Endometrial microvascular endothelial cells (primary cell): ENCODE data around the gene DLEU7. TPM values are rescaled to one million over a fixed set of nuclear protein-coding genes. Genes with fewer than 3 reads are reported as not detected.

Experiments
- in situ Hi-C: cut with HindIII; loops from 2 replicates; pipeline ENCODE4 v1.10.0; 2017; ENCODE audit warnings: low sequenced_read_pairs, low pct_unique_long_range_greater_than_20kb; ENCODE audit errors: inconsistent ontology term
- total RNA-seq: library from RNA; depleted of rRNA; stranded (reverse); fragments of >200 nt; gene quantifications from one replicate; pipeline ENCODE4 v1.2.3, GENCODE V29; 2015; ENCODE audit errors: inconsistent ontology term

DLEU7 gene
- total RNA-seq = not detected

- in situ Hi-C loops = no loop called here
These were observed at the start of gene DLEU7 for GRCh38 chr13:50843257-50844083. Gene DLEU7 (minus strand): TSS chr13:50843692. CDS start chr13:50843646, 46 bp downstream.

GRCh38 chr13:50892210-50892944 is 48.9 kb upstream of the DLEU7 start:
- in situ Hi-C loops = no loop called here

GRCh38 chr13:50891206-50891605 is 47.7 kb upstream of the DLEU7 start:
- in situ Hi-C loops = no loop called here

GRCh38 chr13:50889317-50889716 is 45.8 kb upstream of the DLEU7 start:
- in situ Hi-C loops = no loop called here

GRCh38 chr13:50888362-50888761 is 44.9 kb upstream of the DLEU7 start:
- in situ Hi-C loops = no loop called here

- in situ Hi-C loops = no loop called here
These were observed 43.7 kb upstream of the DLEU7 start for GRCh38 chr13:50887151-50887550.

- in situ Hi-C loops = no loop called here
These were observed 40.8 kb upstream of the DLEU7 start for GRCh38 chr13:50884265-50884664.

GRCh38 chr13:50883728-50884127 is 40.2 kb upstream of the DLEU7 start:
- in situ Hi-C loops = no loop called here

- in situ Hi-C loops = no loop called here
These were observed 39.4 kb upstream of the DLEU7 start for GRCh38 chr13:50882816-50883435.

GRCh38 chr13:50873991-50874390 is 30.5 kb upstream of the DLEU7 start:
- in situ Hi-C loops = no loop called here

- in situ Hi-C loops = no loop called here
These were observed 30.0 kb upstream of the DLEU7 start for GRCh38 chr13:50873467-50873866.

- in situ Hi-C loops = no loop called here
These were observed 27.9 kb upstream of the DLEU7 start for GRCh38 chr13:50871405-50871804.

GRCh38 chr13:50867637-50867945 is 24.1 kb upstream of the DLEU7 start:
- in situ Hi-C loops = no loop called here

- in situ Hi-C loops = no loop called here
These were observed 23.5 kb upstream of the DLEU7 start for GRCh38 chr13:50866817-50867636.

GRCh38 chr13:50864492-50864891 is 21.0 kb upstream of the DLEU7 start:
- in situ Hi-C loops = no loop called here

GRCh38 chr13:50855681-50856080 is 12.2 kb upstream of the DLEU7 start:
- in situ Hi-C loops = no loop called here

GRCh38 chr13:50850445-50850844 is 7.0 kb upstream of the DLEU7 start:
- in situ Hi-C loops = no loop called here

GRCh38 chr13:50847501-50847900 is 4.0 kb upstream of the DLEU7 start:
- in situ Hi-C loops = no loop called here

- in situ Hi-C loops = no loop called here
These were observed 3.5 kb upstream of the DLEU7 start for GRCh38 chr13:50846861-50847475.
